Left lung (tissue), 10 donors: ENCODE data around the gene ATXN10. TPM values are rescaled to one million over a fixed set of nuclear protein-coding genes. Genes with fewer than 3 reads are reported as not detected.

Experiments used
- ATAC-seq: fragments of 200-7000 bp; cut with Tn5 transposase; one replicate; pipeline ENCODE4 v1.9.1; 2020; ENCODE audit warnings: moderate library complexity
- DNase-seq, 4 donors: peaks; one replicate each; pipeline ENCODE4 v3.0.0-alpha.2; 2013 to 2020
- H3K27ac ChIP-seq, 2 donors: fragments of 200-600 bp; sonication (generic) in 1 of 2; one replicate each; pipeline versions ENCODE4 v1.5.0 to v1.8.0; 2020 to 2021
- H3K27me3 ChIP-seq, 2 donors: fragments of 200-600 bp; sonication (generic) in 1 of 2; one replicate each; pipeline versions ENCODE4 v1.5.0 to v1.8.0; 2020 to 2021
- H3K36me3 ChIP-seq, 2 donors: fragments of 200-600 bp; sonication (generic) in 1 of 2; one replicate each; pipeline versions ENCODE4 v1.5.0 to v1.8.0; 2020 to 2021
- H3K4me1 ChIP-seq, 2 donors: fragments of 200-600 bp; one replicate each; pipeline ENCODE4 v1.8.0; 2021
- H3K4me3 ChIP-seq, 2 donors: fragments of 200-600 bp; sonication (generic) in 1 of 2; one replicate each; pipeline versions ENCODE4 v1.5.0 to v1.8.0; 2020 to 2021; ENCODE audit warnings: mild to moderate bottlenecking in 1 of 2
- H3K9me3 ChIP-seq, 2 donors: fragments of 200-600 bp; sonication (generic) in 1 of 2; one replicate each; pipeline versions ENCODE4 v1.5.0 to v1.8.0; 2020 to 2021
- CTCF ChIP-seq, 2 donors: fragments of 200-600 bp; sonication (generic) in 1 of 2; IDR thresholded peaks; one replicate each; pipeline versions ENCODE4 v1.5.0 to v1.8.0; 2021; ENCODE audit warnings: antibody characterized with exemption in 2 of 2
- intact Hi-C, 2 donors: fragments of 100-400 bp; cut with DNase I; formaldehyde crosslinking; loops; one replicate each; pipeline versions ENCODE4 v1.11.2 to v1.14.2; 2022
- polyA plus RNA-seq, 6 donors: library from polyadenylated mRNA; unstranded; fragments of 120-200 nt; gene quantifications; one replicate each; pipeline ENCODE4 v1.2.1, GENCODE V29; 2013; ENCODE audit not compliant: insufficient read length in 6 of 6
- total RNA-seq, 2 donors: library from RNA; stranded (reverse); fragmentation: NEBNext Ultra II Directional; extraction: Animal tissue kit (Norgen Biotek cat#: 25700); gene quantifications; one replicate each; pipeline ENCODE4 v1.2.1, GENCODE V29; 2021
- donor health status: DM: no; HTN: yes; CAD: no.
- donor health status: DM: no; HTN: no; CAD: no.

ATXN10 gene
- total and polyA plus RNA-seq, 8 donors = 117 to 281 (median 237) TPM

GRCh38 chr22:45742866-45743450 is 71.3 kb downstream of the ATXN10 start:
- intact Hi-C loops = no loop called here
- Histone ChIP-seq H3K4me3 (no peak overlapping the region), H3K27me3 (no peaks in the 10 kb centered on the region), H3K4me1 (peaks cover 6 to 27% of the 10 kb centered on the region in 2 donors), H3K36me3 (peaks cover 0 to 38% of the 10 kb centered on the region in 2 donors), H3K9me3 (no peaks in the 10 kb centered on the region), H3K27ac (peak overlapping the region; percentile 54 to 65)
- ATAC-seq (peak; percentile 94), DNase-seq (peak in 3 of 4 donors; percentile 54 to 87 (median 74))
- TF ChIP-seq CTCF (IDR thresholded peaks at IDR 0.05) = no peak

- H3K27ac ChIP-seq = peak overlapping the region; percentile 54 to 57
- intact Hi-C loops = no loop called here
- no peaks in the 10 kb centered on the region for H3K27me3 ChIP-seq
- H3K4me1 ChIP-seq = peaks cover 6 to 27% of the 10 kb centered on the region in 2 donors
- peaks cover 0 to 38% of the 10 kb centered on the region in 2 donors for H3K36me3 ChIP-seq
- TF ChIP-seq CTCF (IDR thresholded peaks at IDR 0.05) = no peak
- H3K9me3 ChIP-seq = no peaks in the 10 kb centered on the region
- ATAC-seq (peak; percentile 54), DNase-seq (peak in 1 of 4 donors; percentile 21)
- no peak overlapping the region for H3K4me3 ChIP-seq
These were observed 72.1 kb downstream of the ATXN10 start for GRCh38 chr22:45743687-45744086.

- Histone ChIP-seq H3K4me3 (no peak overlapping the region), H3K9me3 (no peaks in the 10 kb centered on the region), H3K4me1 (peaks cover 6 to 27% of the 10 kb centered on the region in 2 donors), H3K36me3 (peaks cover 0 to 30% of the 10 kb centered on the region in 2 donors), H3K27ac (peak overlapping the region; percentile 54 to 57), H3K27me3 (no peaks in the 10 kb centered on the region)
- intact Hi-C loops = no loop called here
- DNase-seq (no peak), ATAC-seq (no peak)
- no peak for TF ChIP-seq CTCF (IDR thresholded peaks at IDR 0.05)
These were observed 72.8 kb downstream of the ATXN10 start for GRCh38 chr22:45744442-45744841.

GRCh38 chr22:45750626-45751025 is 79.0 kb downstream of the ATXN10 start:
- H3K4me1 ChIP-seq = no peaks in the 10 kb centered on the region
- intact Hi-C loops = no loop called here
- H3K27ac ChIP-seq = no peak overlapping the region
- H3K27me3 ChIP-seq = no peaks in the 10 kb centered on the region
- ATAC-seq (no peak), DNase-seq (no peak)
- no peaks in the 10 kb centered on the region for H3K9me3 ChIP-seq
- peaks cover 0 to 14% of the 10 kb centered on the region in 2 donors for H3K36me3 ChIP-seq
- no peak overlapping the region for H3K4me3 ChIP-seq
- no peak for TF ChIP-seq CTCF (IDR thresholded peaks at IDR 0.05)

- no peak for TF ChIP-seq CTCF (IDR thresholded peaks at IDR 0.05)
- ATAC-seq (no peak), DNase-seq (no peak)
- Histone ChIP-seq H3K4me1 (no peaks in the 10 kb centered on the region), H3K36me3 (peaks cover 0 to 10% of the 10 kb centered on the region in 2 donors), H3K9me3 (no peaks in the 10 kb centered on the region), H3K27ac (no peak overlapping the region), H3K4me3 (no peak overlapping the region), H3K27me3 (no peaks in the 10 kb centered on the region)
- intact Hi-C loops = no loop called here
These were observed 80.4 kb downstream of the ATXN10 start for GRCh38 chr22:45752036-45752435.
